PC-9 (cell line): ENCODE results near the gene PWP2.
"Not testable (repeated sequence)": the region's sequence is repeated elsewhere in the genome, so short reads cannot be mapped to it uniquely, and the experiment has no call there.

Source experiments
- CTCF ChIP-seq: fragments of 200-600 bp; sonication (generic); conservative IDR thresholded peaks from 2 replicates; pipeline ENCODE4 v1.6.1; 2017; ENCODE audit warnings: mixed run types, antibody characterized with exemption, mild to moderate bottlenecking, moderate library complexity
- EZH2 ChIP-seq: fragments of 200-600 bp; sonication (generic); IDR thresholded peaks from 2 replicates; pipeline ENCODE4 v1.8.0; 2017; ENCODE audit warnings: antibody characterized with exemption, low read depth

DNA sequence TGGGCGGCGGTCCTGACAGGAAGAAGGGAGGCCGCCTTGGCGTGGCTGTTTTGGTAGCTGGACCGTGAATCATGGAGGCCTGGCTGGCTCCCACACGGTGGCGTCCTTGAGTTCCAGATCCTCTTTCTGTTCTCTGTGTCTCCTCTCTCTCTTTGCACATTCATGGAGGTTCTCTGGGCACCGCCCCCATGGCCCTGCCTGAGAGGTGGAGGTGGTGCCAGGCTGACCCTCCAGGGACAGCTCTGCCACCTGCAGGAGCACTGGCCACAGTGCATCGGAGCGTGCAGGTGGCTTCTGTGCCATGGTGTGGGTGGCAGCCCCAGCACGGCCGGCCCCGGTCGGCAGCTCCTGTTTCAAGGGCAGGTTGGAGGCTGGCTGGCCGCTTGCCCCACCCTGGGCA, 30.8 kb downstream of the PWP2 start:
- TF ChIP-seq CTCF, EZH2: not testable (repeated sequence)
